H1 (cell line): ENCODE data around the gene KCNA5. TPM values are rescaled to one million over a fixed set of nuclear protein-coding genes. Genes with fewer than 3 reads are reported as not detected.

ENCODE experiments used
- CTCF ChIA-PET: fragments of 300-600 bp; sonication (Branson Sonifier 250); formaldehyde crosslinking; loops from one replicate; lab custom pipeline; 2021; ENCODE audit not compliant: partially characterized antibody; lab: Charles Lee
- POLR2A ChIA-PET: fragments of 300-600 bp; sonication (Branson Sonifier 250); formaldehyde crosslinking; loops from one replicate; lab custom pipeline; 2021; ENCODE audit warnings: inconsistent platforms; ENCODE audit not compliant: partially characterized antibody; lab: Charles Lee
- DNase-seq, 2 experiments: peaks; one replicate each; pipeline versions ENCODE4 v3.0.0 to v3.0.0-alpha.2; 2010 to 2022; ENCODE audit warnings: low spot score in 2 of 2, low read depth in 1 of 2, mixed read lengths in 1 of 2
- FAIRE-seq: peaks from 2 replicates; lab custom pipeline; 2011; peaks lifted over from hg19 to GRCh38; lab: Jason Lieb, UNC
- H2AFZ ChIP-seq: 2 replicates; pipeline ENCODE4 v1.8.1; 2012; ENCODE audit warnings: low read length, inconsistent platforms
- H2AK5ac ChIP-seq: 2 replicates; pipeline ENCODE4 v1.6.1; 2013; ENCODE audit warnings: low read depth, low read length
- H2BK120ac ChIP-seq: replicated peaks from 2 replicates; pipeline ENCODE3; 2013; ENCODE audit warnings: low read depth, low read length, inconsistent platforms
- H2BK12ac ChIP-seq: 2 replicates; pipeline ENCODE4 v1.6.1; 2013; ENCODE audit warnings: low read depth, low read length
- H2BK15ac ChIP-seq: 2 replicates; pipeline ENCODE4 v1.6.1; 2013; ENCODE audit warnings: low read length
- H2BK20ac ChIP-seq: 2 replicates; pipeline ENCODE4 v1.6.1; 2013; ENCODE audit warnings: low read length
- H2BK5ac ChIP-seq: 2 replicates; pipeline ENCODE4 v1.6.1; 2013; ENCODE audit warnings: low read depth, low read length
- H3K14ac ChIP-seq: 2 replicates; pipeline ENCODE4 v1.6.1; 2013; ENCODE audit warnings: inconsistent platforms; ENCODE audit not compliant: insufficient read length
- H3K18ac ChIP-seq: 2 replicates; pipeline ENCODE4 v1.6.1; 2013; ENCODE audit warnings: low read length; ENCODE audit errors: extremely low read depth
- H3K23ac ChIP-seq: 2 replicates; pipeline ENCODE4 v1.6.1; 2013; ENCODE audit warnings: inconsistent platforms; ENCODE audit not compliant: insufficient read length
- H3K23me2 ChIP-seq: 2 replicates; pipeline ENCODE4 v1.6.1; 2013; ENCODE audit warnings: low read depth, low read length
- H3K27ac ChIP-seq: 2 replicates; pipeline ENCODE4 v1.6.1; 2011; ENCODE audit warnings: low read depth, low read length, inconsistent platforms
- H3K27me3 ChIP-seq, 4 experiments: replicated peaks in 1 of 4; 1 replicate in 1 of 4; 2 replicates in 3 of 4; pipeline versions ENCODE4 v1.6.1 to v1.8.1; 2011 to 2013; ENCODE audit warnings: low read length in 3 of 4, mild to moderate bottlenecking in 3 of 4, inconsistent platforms in 2 of 4, mixed read lengths in 2 of 4, moderate library complexity in 1 of 4; ENCODE audit not compliant: control insufficient read depth in 3 of 4, insufficient read depth in 3 of 4; ENCODE audit errors: extremely low read depth in 1 of 4
- H3K36me3 ChIP-seq, 4 experiments: 2 replicates each; pipeline versions ENCODE4 v1.6.1 to v1.8.1; 2011 to 2013; ENCODE audit warnings: mild to moderate bottlenecking in 4 of 4, low read length in 3 of 4, moderate library complexity in 2 of 4, control low read depth in 1 of 4, inconsistent platforms in 1 of 4; ENCODE audit not compliant: insufficient read depth in 4 of 4, control insufficient read depth in 2 of 4
- H3K4ac ChIP-seq: replicated peaks from 2 replicates; pipeline ENCODE3; 2013; ENCODE audit warnings: low read length, low read depth, mixed read lengths, inconsistent platforms; ENCODE audit not compliant: insufficient read length
- H3K4me1 ChIP-seq, 4 experiments: replicated peaks in 1 of 4; 1 replicate in 1 of 4; 2 replicates in 3 of 4; pipeline versions ENCODE4 v1.6.1 to v1.8.1; 2011 to 2013; ENCODE audit warnings: low read length in 3 of 4, inconsistent platforms in 2 of 4, mixed read lengths in 1 of 4; ENCODE audit not compliant: insufficient read depth in 4 of 4, control insufficient read depth in 3 of 4
- H3K4me2 ChIP-seq, 2 experiments: 2 replicates each; pipeline versions ENCODE4 v1.6.1 to v1.8.1; 2011 to 2013; ENCODE audit warnings: low read depth in 2 of 2, low read length in 2 of 2, control low read depth in 1 of 2, inconsistent platforms in 1 of 2, mild to moderate bottlenecking in 1 of 2; ENCODE audit not compliant: insufficient read depth in 1 of 2
- H3K4me3 ChIP-seq, 4 experiments: fragments of 200-600, 300-600 bp in 1 of 4; sonication (generic), shearing (Covaris generic), sonication (Bioruptor Twin) in 1 of 4; 2 replicates each; pipeline versions ENCODE4 v1.5.1 to v1.8.1; 2011 to 2016; ENCODE audit warnings: low read length in 4 of 4, low read depth in 3 of 4, control low read depth in 2 of 4, inconsistent platforms in 2 of 4, mild to moderate bottlenecking in 2 of 4, mixed read lengths in 1 of 4, moderate library complexity in 1 of 4; ENCODE audit not compliant: insufficient read depth in 2 of 4; ENCODE audit errors: extremely low read depth in 1 of 4
- H3K56ac ChIP-seq: replicated peaks from 2 replicates; pipeline ENCODE3; 2013; ENCODE audit warnings: low read depth, mild to moderate bottlenecking, mixed read lengths, low read length, inconsistent platforms; ENCODE audit not compliant: insufficient read length
- H3K79me1 ChIP-seq: 2 replicates; pipeline ENCODE4 v1.6.1; 2013; ENCODE audit warnings: low read depth, low read length, control low read depth
- H3K79me2 ChIP-seq, 2 experiments: 2 replicates each; pipeline versions ENCODE4 v1.6.1 to v1.8.1; 2012 to 2013; ENCODE audit warnings: low read length in 2 of 2, mild to moderate bottlenecking in 2 of 2, inconsistent platforms in 1 of 2; ENCODE audit not compliant: insufficient read depth in 2 of 2, control insufficient read depth in 1 of 2
- H3K9ac ChIP-seq, 4 experiments: replicated peaks in 1 of 4; 1 replicate in 1 of 4; 2 replicates in 3 of 4; pipeline versions ENCODE4 v1.6.1 to v1.8.1; 2011 to 2013; ENCODE audit warnings: low read depth in 3 of 4, low read length in 3 of 4, control low read depth in 2 of 4, mild to moderate bottlenecking in 2 of 4, moderate library complexity in 2 of 4, inconsistent platforms in 1 of 4; ENCODE audit errors: extremely low read depth in 1 of 4
- H3K9me3 ChIP-seq, 2 experiments: 2 replicates each; pipeline versions ENCODE4 v1.6.1 to v1.8.1; 2012 to 2013; ENCODE audit warnings: mild to moderate bottlenecking in 2 of 2, moderate library complexity in 2 of 2, control low read depth in 1 of 2, inconsistent platforms in 1 of 2, low read depth in 1 of 2, low read length in 1 of 2, mixed read lengths in 1 of 2; ENCODE audit not compliant: insufficient read depth in 2 of 2
- H4K20me1 ChIP-seq, 2 experiments: replicated peaks in 1 of 2; 2 replicates each; pipeline versions ENCODE3 to v1.8.1; 2011 to 2013; ENCODE audit warnings: inconsistent platforms in 2 of 2, low read length in 2 of 2, mild to moderate bottlenecking in 1 of 2; ENCODE audit not compliant: insufficient read depth in 2 of 2, control insufficient read depth in 1 of 2
- H4K5ac ChIP-seq: 2 replicates; pipeline ENCODE4 v1.6.1; 2013; ENCODE audit warnings: low read length, low read depth, mixed read lengths, inconsistent platforms; ENCODE audit not compliant: insufficient read length
- H4K8ac ChIP-seq: 2 replicates; pipeline ENCODE4 v1.8.0; 2013; ENCODE audit warnings: mild to moderate bottlenecking, moderate library complexity, low read length, inconsistent platforms; ENCODE audit not compliant: insufficient read depth; ENCODE audit errors: extremely low read depth
- H4K91ac ChIP-seq: replicated peaks from 2 replicates; pipeline ENCODE3; 2013; ENCODE audit warnings: low read length, mixed read lengths, inconsistent platforms; ENCODE audit not compliant: insufficient read length
- HDAC2 ChIP-seq, 2 experiments: fragments of 300-600 bp in 1 of 2; sonication (generic) in 1 of 2; IDR thresholded peaks; 2 replicates each; pipeline ENCODE4 v1.6.1; 2011 to 2012; ENCODE audit warnings: low read depth in 2 of 2, low read length in 2 of 2, mild to moderate bottlenecking in 2 of 2, moderate library complexity in 2 of 2, borderline replicate concordance in 1 of 2, inconsistent platforms in 1 of 2
- RXRA ChIP-seq: IDR thresholded peaks from 2 replicates; pipeline ENCODE4 v1.6.1; 2011; ENCODE audit warnings: low read depth, mild to moderate bottlenecking, low read length, moderate library complexity; ENCODE audit not compliant: insufficient read depth
- SIRT6 ChIP-seq: IDR thresholded peaks from one replicate; pipeline ENCODE4 v1.7.1; 2012; ENCODE audit warnings: low read length, inconsistent platforms
- SRF ChIP-seq: IDR thresholded peaks from 2 replicates; pipeline ENCODE4 v1.6.1; 2011; ENCODE audit warnings: mild to moderate bottlenecking, low read depth, low read length, moderate library complexity
- WGBS, 2 experiments: shearing (Covaris generic) in 1 of 2; methylation state at CpG; one replicate each; pipeline versions ENCODE4 v1.1.6 to v1.1.7; 2013 to 2015; ENCODE audit warnings: low lambda C conversion rate in 2 of 2, mixed read lengths in 2 of 2, inconsistent platforms in 1 of 2, low coverage in 1 of 2, missing lambda C conversion rate in 1 of 2; ENCODE audit not compliant: insufficient replicate concordance in 2 of 2, insufficient coverage in 1 of 2, insufficient read length in 1 of 2; ENCODE audit errors: extremely low coverage in 1 of 2, missing lambda C conversion rate in 1 of 2; 5-methylcytosine and 5-hydroxymethylcytosine counted together
- polyA plus RNA-seq, 7 experiments: library from polyadenylated mRNA; depleted of rRNA in 3 of 7; stranded (reverse) in 5 of 7; unstranded in 2 of 7; fragments of >200 nt in 5 of 7; fragments of 200-250 nt in 2 of 7; gene quantifications; 1 replicate in 5 of 7; 2 replicates in 1 of 7; 4 replicates in 1 of 7; pipeline versions ENCODE4 v1.2.1 to v1.2.3, GENCODE V29; 2011 to 2013; ENCODE audit warnings: missing spikeins in 2 of 7, mixed read lengths in 2 of 7
- total RNA-seq: library from RNA; stranded (reverse); fragmentation: NEBNext Ultra II Directional; extraction: Animal tissue kit (Norgen Biotek cat#: 25700); gene quantifications from 2 replicates; pipeline ENCODE4 v1.2.1, GENCODE V29; 2021

The KCNA5 gene
- total and polyA plus RNA-seq, 2 of the 8 experiments (the other 6 are each of a cell fraction or from before 2014, with no cell fraction given) = 0.20 to 0.29 TPM

DNA sequence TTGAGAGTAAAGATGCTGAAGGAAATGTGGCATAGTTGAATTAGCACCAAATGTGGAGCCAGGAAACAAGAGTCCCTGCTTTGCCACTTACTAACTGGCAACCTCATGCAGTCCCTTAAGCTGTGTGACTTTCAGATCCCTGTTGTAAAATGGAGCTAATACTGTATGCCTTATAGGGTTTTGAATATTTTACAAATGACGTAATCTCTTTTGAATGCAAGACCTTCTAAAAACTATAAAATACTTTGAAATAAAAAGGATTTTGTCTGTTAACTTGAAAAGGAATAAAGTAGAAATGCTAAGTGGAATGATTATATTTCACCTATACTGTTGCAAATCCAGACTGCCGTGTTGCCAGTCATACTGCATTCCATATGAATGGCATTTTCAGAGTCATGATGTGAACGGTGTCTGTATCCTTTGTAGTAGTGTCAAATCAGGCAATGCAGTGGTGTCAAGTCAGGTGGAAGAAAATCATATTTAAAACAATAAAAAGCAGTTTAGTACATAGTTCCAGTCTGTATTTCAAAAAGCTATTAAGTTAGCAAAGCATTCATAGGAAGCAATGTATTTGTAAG, 21.3 kb downstream of the KCNA5 start:
- no peak overlapping the region for H3K23ac ChIP-seq
- no peak overlapping the region for H3K9ac ChIP-seq
- H3K36me3 ChIP-seq = no peaks in the 10 kb centered on the region
- H4K5ac ChIP-seq = no peak overlapping the region
- no peaks in the 10 kb centered on the region for H3K9me3 ChIP-seq
- POLR2A ChIA-PET = no interaction called here
- H3K18ac ChIP-seq = no peak overlapping the region
- no peaks in the 10 kb centered on the region for H3K79me2 ChIP-seq
- no peak overlapping the region for H2AK5ac ChIP-seq
- H4K20me1 ChIP-seq = no peaks in the 10 kb centered on the region
- H2BK20ac ChIP-seq = no peak overlapping the region
- H3K27ac ChIP-seq = no peak overlapping the region
- no peak overlapping the region for H3K4me3 ChIP-seq
- H3K4ac ChIP-seq = no peak overlapping the region
- no peak overlapping the region for H2AFZ ChIP-seq
- no peak overlapping the region for H3K14ac ChIP-seq
- no peak for DNase-seq
- H2BK120ac ChIP-seq = no peak overlapping the region
- no peaks in the 10 kb centered on the region; a peak in 1 of 7 replicates for H3K4me1 ChIP-seq
- no peaks in the 10 kb centered on the region; a peak in 1 of 7 replicates for H3K27me3 ChIP-seq
- no peak overlapping the region for H4K91ac ChIP-seq
- CTCF ChIA-PET = interaction anchor here (0.9 to 10.2 kb wide), 4 partner anchors 7 to 31 kb away, joined by 3 to 114 read pairs (median 4); no protein-coding TSS in a partner anchor
- H4K8ac ChIP-seq = no peak overlapping the region
- H3K56ac ChIP-seq = no peak overlapping the region
- H3K23me2 ChIP-seq = no peaks in the 10 kb centered on the region
- H3K4me2 ChIP-seq = no peak overlapping the region
- WGBS, 2 experiments = 90% methylated on average over 3 of the region's 3 CpGs; no CpG with 5 or more reads in 1 of the 2 experiments
- no peak overlapping the region for H2BK5ac ChIP-seq
- H3K79me1 ChIP-seq = no peaks in the 10 kb centered on the region
- H2BK15ac ChIP-seq = no peak overlapping the region
- H2BK12ac ChIP-seq = no peak overlapping the region
- no peak for FAIRE-seq
- TF ChIP-seq RXRA (no peak), SIRT6 (no peak), SRF (no peak), HDAC2 (IDR thresholded peaks at IDR 0.05; ENCODE audit: borderline replicate concordance in 1 of 2, low read depth in 2 of 2, low read length in 2 of 2) (no peak)
